Embryonic facial prominence (tissue), 1 donor: ENCODE results near the gene OAS1.

Experiments used
- DNase-seq: peaks from one replicate; pipeline ENCODE4 v3.0.0-alpha.2; 2016; ENCODE audit errors: extremely low spot score

Gene OAS1

GRCh38 chr12:112906712-112907414, at the start of gene OAS1:
OAS1 (plus strand) TSS chr12:112906962; CDS start chr12:112907040, 78 bp downstream.
- DNase-seq = no peak

- DNase-seq = no peak
These were observed 47.5 kb upstream of the OAS1 start for GRCh38 chr12:112859291-112859690.

GRCh38 chr12:112860181-112860580, 46.6 kb upstream of the OAS1 start:
- no peak for DNase-seq

GRCh38 chr12:112861284-112861683, 45.5 kb upstream of the OAS1 start:
- no peak for DNase-seq

GRCh38 chr12:112862636-112863290, 44.0 kb upstream of the OAS1 start:
- no peak for DNase-seq

- DNase-seq = no peak
These were observed 38.2 kb upstream of the OAS1 start for GRCh38 chr12:112868459-112869041.

GRCh38 chr12:112869091-112869490, 37.7 kb upstream of the OAS1 start:
- DNase-seq = no peak

GRCh38 chr12:112869778-112870177, 37.0 kb upstream of the OAS1 start:
- DNase-seq = no peak

- no peak for DNase-seq
These were observed 36.3 kb upstream of the OAS1 start for GRCh38 chr12:112870267-112870980.

- no peak for DNase-seq
These were observed 31.2 kb upstream of the OAS1 start for GRCh38 chr12:112875608-112876007.

- DNase-seq = no peak
These were observed 30.3 kb upstream of the OAS1 start for GRCh38 chr12:112876506-112876905.

GRCh38 chr12:112877006-112877405, 29.8 kb upstream of the OAS1 start:
- no peak for DNase-seq

GRCh38 chr12:112878488-112878887, 28.3 kb upstream of the OAS1 start:
- no peak for DNase-seq

GRCh38 chr12:112879191-112879705, 27.5 kb upstream of the OAS1 start:
- no peak for DNase-seq

GRCh38 chr12:112881602-112882001, 25.2 kb upstream of the OAS1 start:
- no peak for DNase-seq

GRCh38 chr12:112885236-112885635, 21.5 kb upstream of the OAS1 start:
- no peak for DNase-seq

- DNase-seq = no peak
These were observed 19.2 kb upstream of the OAS1 start for GRCh38 chr12:112887550-112887949.

- no peak for DNase-seq
These were observed 15.4 kb upstream of the OAS1 start for GRCh38 chr12:112891093-112892024.

GRCh38 chr12:112892856-112893255, 13.9 kb upstream of the OAS1 start:
- no peak for DNase-seq

GRCh38 chr12:112894128-112894527, 12.6 kb upstream of the OAS1 start:
- no peak for DNase-seq

GRCh38 chr12:112898380-112898779, 8.4 kb upstream of the OAS1 start:
- DNase-seq = no peak
